Measurements from ENCODE around the gene GABRB3.

- TF ChIP-seq EZH2 (IDR thresholded peaks at IDR 0.05; ENCODE audit: low read length): no peak
- TF ChIP-seq CTCF (optimal IDR thresholded peaks at IDR 0.05 in 1 of 3, IDR thresholded peaks at IDR 0.05 in 1 of 3, conservative IDR thresholded peaks at IDR 0.05 in 1 of 3; ENCODE audit: extremely low read depth in 1 of 3, insufficient read depth in 2 of 3, low read length in 3 of 3): no peak
Measured at GRCh38 chr15:26590676-26591075, 182.2 kb downstream of the GABRB3 start.
